Heart right ventricle (tissue), 16 donors: ENCODE data around the gene ENTPD8. TPM values are rescaled to one million over a fixed set of nuclear protein-coding genes. Genes with fewer than 3 reads are reported as not detected.

Experiments
- ATAC-seq, 8 donors: fragments of 200-7000 bp; cut with Tn5 transposase; one replicate each; pipeline ENCODE4 v1.9.1; 2020; ENCODE audit warnings: mild to moderate bottlenecking in 8 of 8, moderate library complexity in 8 of 8, moderate number of reproducible peaks in 1 of 8
- DNase-seq, 2 donors: peaks; one replicate each; pipeline ENCODE4 v3.0.0-alpha.2; 2020
- H3K27ac ChIP-seq, 10 donors: fragments of 200-600 bp; sonication (generic) in 2 of 10; one replicate each; pipeline versions ENCODE4 v1.5.0 to v1.8.0; 2020 to 2022; ENCODE audit warnings: mild to moderate bottlenecking in 3 of 10
- H3K27me3 ChIP-seq, 7 donors: fragments of 200-600 bp; one replicate each; pipeline ENCODE4 v1.8.0; 2021 to 2022; ENCODE audit warnings: mild to moderate bottlenecking in 2 of 7
- H3K36me3 ChIP-seq, 9 donors: fragments of 200-600 bp; sonication (generic) in 1 of 9; one replicate each; pipeline versions ENCODE4 v1.5.0 to v1.8.0; 2020 to 2022; ENCODE audit warnings: mild to moderate bottlenecking in 2 of 9
- H3K4me1 ChIP-seq, 9 donors: fragments of 200-600 bp; sonication (generic) in 1 of 9; one replicate each; pipeline versions ENCODE4 v1.5.0 to v1.8.0; 2020 to 2022; ENCODE audit warnings: mild to moderate bottlenecking in 4 of 9
- H3K4me3 ChIP-seq, 10 donors: fragments of 200-600 bp; sonication (generic) in 2 of 10; one replicate each; pipeline versions ENCODE4 v1.5.0 to v1.8.0; 2020 to 2022; ENCODE audit warnings: mild to moderate bottlenecking in 7 of 10, moderate library complexity in 2 of 10
- H3K9me3 ChIP-seq, 11 donors: fragments of 200-600 bp in 10 of 11; sonication (generic) in 2 of 11; one replicate each; pipeline versions ENCODE4 v1.5.0 to v1.8.0; 2013 to 2022; ENCODE audit warnings: mild to moderate bottlenecking in 2 of 11, control low read depth in 1 of 11, moderate library complexity in 1 of 11
- WGBS, 2 donors: extraction: QIAGEN DNeasy Blood & Tissue Kit; methylation state at CpG; one replicate each; pipeline ENCODE4 v1.1.7; 2013; ENCODE audit warnings: inconsistent platforms in 1 of 2; 5-methylcytosine and 5-hydroxymethylcytosine counted together
- intact Hi-C, 10 donors: fragments of 100-400 bp; cut with DNase I; formaldehyde crosslinking; loops; one replicate each; pipeline versions ENCODE4 v1.11.1 to v1.14.2; 2022
- polyA plus RNA-seq, 2 donors: library from polyadenylated mRNA; stranded (reverse); fragments of 200-250 nt; gene quantifications; one replicate each; pipeline ENCODE4 v1.2.3, GENCODE V29; 2013
- total RNA-seq, 10 donors: library from RNA; stranded (reverse); fragmentation: NEBNext Ultra II Directional in 3 of 10; extraction: Animal tissue kit (Norgen Biotek cat#: 25700) in 3 of 10; gene quantifications; one replicate each; pipeline versions ENCODE4 v1.2.1 to v1.2.4, GENCODE V29; 2021 to 2023
- TF ChIP-seq, protein P1 (sequence below), 9 donors: fragments of 200-600 bp; sonication (generic) in 2 of 9; IDR thresholded peaks; one replicate each; pipeline versions ENCODE4 v1.5.0 to v1.8.0; 2021 to 2022; ENCODE audit warnings: antibody characterized with exemption in 9 of 9, mild to moderate bottlenecking in 5 of 9, moderate library complexity in 1 of 9
- donor health status: Arrhythmogenic right ventricular cardiomyopathy.
- donor health status: ischemic (EF 13 %, LVEDD 7.1; RV severe dilation, severe dysfunction).
- donor health status: healthy with polysubstance abuse.
- donor health status: DM: no; HTN: yes; CAD: no.
- donor health status: DM: no; HTN: no; CAD: no.
- donor health status: ischemic (EF 25% LVEDD 6.9; RV normal size, moderate dysfunction).
- donor health status: ischemic (EF 25% LVEDD 5.7; RV mildly dilated, moderate dysfunction).
- donor health status: healthy.
- donor health status: DM: yes; HTN: yes; CAD: no.
- donor health status: Ischemic cardiomyopathy.
- donor health status: ischemic (EF 35%, LVEDD 5.7; RV mildly dilated, moderate dysfunction).
- donor health status: nonischemic (EF 11% LVEDD 7.7; RV severe dilation, severe dysfunction).
- donor health status: DM: yes; HTN: yes; CAD: no.
- donor health status: PGD.
- donor health status: ischemic (EF 29% LVEDD 5.4; RV normal size, mild dysfunction).
- donor health status: nonischemic (EF 23%, LVEDD 6.1; RV moderate dilation, normal function).

ENTPD8 gene
- total and polyA plus RNA-seq, 12 donors: 0.03 to 0.15 TPM; not detected in 10

DNA sequence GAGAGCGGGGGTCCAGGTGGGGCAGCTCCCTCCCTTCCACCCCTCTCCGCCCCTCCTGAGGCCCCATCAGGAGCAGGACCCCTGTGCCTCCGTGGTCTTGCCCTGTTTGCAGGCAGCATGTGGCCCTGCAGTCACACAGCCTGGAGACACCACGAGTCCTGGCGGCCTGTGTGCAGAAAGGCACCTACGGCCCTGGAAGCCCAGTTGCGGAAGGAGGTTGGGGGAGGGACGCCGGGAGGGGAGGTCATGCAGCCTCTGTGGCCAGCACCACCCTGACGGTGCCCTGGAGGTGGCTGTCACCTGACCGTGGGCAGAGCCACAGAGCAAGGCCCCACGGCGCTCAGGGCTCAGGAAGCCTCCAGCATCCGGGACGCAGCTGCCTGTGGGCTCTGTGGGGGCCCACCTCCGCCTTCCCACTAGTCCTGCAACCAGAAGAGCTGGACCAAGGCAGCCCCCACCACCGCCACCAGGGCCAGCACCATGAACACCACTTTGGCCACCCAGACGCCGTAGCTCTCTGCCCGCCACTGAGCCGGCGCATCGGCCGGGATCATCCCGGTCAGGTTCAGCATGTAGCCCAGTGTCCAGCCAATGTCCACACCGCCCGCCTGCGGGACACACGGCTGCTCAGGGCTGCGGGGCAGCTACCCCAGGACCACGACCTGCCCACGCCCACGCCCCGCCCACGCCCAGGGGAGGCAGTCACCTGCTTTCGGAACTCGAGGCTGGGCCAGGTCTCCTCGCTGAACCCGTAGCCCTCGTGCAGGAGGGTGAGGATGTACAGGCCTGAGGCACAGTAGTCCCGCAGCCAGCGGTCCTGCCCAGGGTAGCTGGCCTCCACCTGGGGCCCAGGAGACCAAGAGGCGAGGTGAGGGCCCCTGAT is 6.4 kb downstream of the ENTPD8 start:
- Histone ChIP-seq H3K27ac (no peak overlapping the region), H3K27me3 (peaks cover 0 to 9% (median 0%) of the 10 kb centered on the region in 7 donors), H3K36me3 (no peaks in the 10 kb centered on the region), H3K4me1 (peaks cover 0 to 5% (median 0%) of the 10 kb centered on the region in 9 donors), H3K4me3 (no peak overlapping the region), H3K9me3 (no peaks in the 10 kb centered on the region)
- 86 to 90% methylated on average over 41 to 43 of the region's 43 CpGs for WGBS, 2 donors
- TF ChIP-seq, protein P1, sequence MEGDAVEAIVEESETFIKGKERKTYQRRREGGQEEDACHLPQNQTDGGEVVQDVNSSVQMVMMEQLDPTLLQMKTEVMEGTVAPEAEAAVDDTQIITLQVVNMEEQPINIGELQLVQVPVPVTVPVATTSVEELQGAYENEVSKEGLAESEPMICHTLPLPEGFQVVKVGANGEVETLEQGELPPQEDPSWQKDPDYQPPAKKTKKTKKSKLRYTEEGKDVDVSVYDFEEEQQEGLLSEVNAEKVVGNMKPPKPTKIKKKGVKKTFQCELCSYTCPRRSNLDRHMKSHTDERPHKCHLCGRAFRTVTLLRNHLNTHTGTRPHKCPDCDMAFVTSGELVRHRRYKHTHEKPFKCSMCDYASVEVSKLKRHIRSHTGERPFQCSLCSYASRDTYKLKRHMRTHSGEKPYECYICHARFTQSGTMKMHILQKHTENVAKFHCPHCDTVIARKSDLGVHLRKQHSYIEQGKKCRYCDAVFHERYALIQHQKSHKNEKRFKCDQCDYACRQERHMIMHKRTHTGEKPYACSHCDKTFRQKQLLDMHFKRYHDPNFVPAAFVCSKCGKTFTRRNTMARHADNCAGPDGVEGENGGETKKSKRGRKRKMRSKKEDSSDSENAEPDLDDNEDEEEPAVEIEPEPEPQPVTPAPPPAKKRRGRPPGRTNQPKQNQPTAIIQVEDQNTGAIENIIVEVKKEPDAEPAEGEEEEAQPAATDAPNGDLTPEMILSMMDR (IDR thresholded peaks at IDR 0.05): no peak
- intact Hi-C loops: loop anchor here in 2 of 10 donors (5.0 to 10.0 kb wide), 2 partner anchors 88 to 90 kb away; no protein-coding TSS in a partner anchor
- ATAC-seq: peak in 1 of 8 donors; percentile 2
- no peak for DNase-seq

DNA sequence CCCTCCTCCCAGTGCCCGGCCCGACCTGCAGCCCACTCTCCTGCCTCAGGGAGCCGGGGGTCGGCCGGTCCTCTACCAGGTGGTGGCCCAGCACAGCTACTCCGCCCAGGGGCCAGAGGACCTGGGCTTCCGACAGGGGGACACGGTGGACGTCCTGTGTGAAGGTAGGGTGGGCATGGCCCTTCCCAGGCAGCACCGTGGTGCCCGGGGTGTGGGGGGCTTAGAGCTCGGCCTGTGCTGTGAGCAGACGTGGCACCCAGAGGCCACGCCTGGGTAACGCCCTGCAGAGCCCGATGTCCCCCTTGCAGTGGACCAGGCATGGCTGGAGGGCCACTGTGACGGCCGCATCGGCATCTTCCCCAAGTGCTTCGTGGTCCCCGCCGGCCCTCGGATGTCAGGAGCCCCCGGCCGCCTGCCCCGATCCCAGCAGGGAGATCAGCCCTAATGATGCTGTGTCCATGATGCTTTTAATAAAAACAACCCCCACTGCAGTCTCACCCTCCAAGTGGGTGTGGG is 7.2 kb downstream of the ENTPD8 start:
- peaks cover 0 to 5% (median 0%) of the 10 kb centered on the region in 9 donors for H3K4me1 ChIP-seq
- no peaks in the 10 kb centered on the region for H3K9me3 ChIP-seq
- 88 to 91% methylated on average over 26 of the region's 26 CpGs for WGBS, 2 donors
- H3K4me3 ChIP-seq: no peak overlapping the region
- DNase-seq: peak in 1 of 2 donors; percentile 8
- intact Hi-C loops: loop anchor here in 1 of 10 donors (10.0 kb wide), 1 partner anchor 91 kb away; no protein-coding TSS in a partner anchor
- TF ChIP-seq, protein P1 (IDR thresholded peaks at IDR 0.05): no peak
- H3K27me3 ChIP-seq: peaks cover 0 to 5% (median 0%) of the 10 kb centered on the region in 7 donors
- H3K27ac ChIP-seq: no peak overlapping the region
- no peaks in the 10 kb centered on the region for H3K36me3 ChIP-seq
- ATAC-seq: no peak

DNA sequence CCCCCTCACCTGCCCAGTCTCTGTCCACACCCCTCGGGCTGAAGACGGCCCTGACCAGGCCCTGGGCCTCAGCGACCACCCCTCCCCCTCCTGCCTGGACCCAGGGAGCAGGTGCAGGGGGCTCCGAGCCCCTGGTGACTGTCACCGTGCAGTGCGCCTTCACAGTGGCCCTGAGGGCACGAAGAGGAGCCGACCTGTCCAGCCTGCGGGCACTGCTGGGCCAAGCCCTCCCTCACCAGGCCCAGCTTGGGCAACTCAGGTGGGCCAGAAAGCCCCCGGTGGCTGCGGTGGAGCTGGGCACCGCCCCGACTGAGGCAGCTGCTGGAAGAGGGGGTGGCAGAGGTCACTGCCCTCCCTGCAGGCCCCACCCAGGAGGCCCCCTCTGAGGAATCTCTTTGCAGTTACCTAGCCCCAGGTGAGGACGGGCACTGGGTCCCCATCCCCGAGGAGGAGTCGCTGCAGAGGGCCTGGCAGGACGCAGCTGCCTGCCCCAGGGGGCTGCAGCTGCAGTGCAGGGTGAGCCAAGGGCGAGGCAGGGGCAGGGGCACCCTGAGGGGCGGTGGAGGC is 7.7 kb downstream of the ENTPD8 start:
- Histone ChIP-seq H3K4me1 (peaks cover 0 to 5% (median 0%) of the 10 kb centered on the region in 9 donors), H3K27ac (no peak overlapping the region), H3K27me3 (no peaks in the 10 kb centered on the region), H3K36me3 (no peaks in the 10 kb centered on the region), H3K9me3 (no peaks in the 10 kb centered on the region), H3K4me3 (no peak overlapping the region)
- WGBS, 2 donors: 86% methylated on average over 19 of the region's 19 CpGs
- intact Hi-C loops: loop anchor here in 1 of 10 donors (10.0 kb wide), 1 partner anchor 91 kb away; no protein-coding TSS in a partner anchor
- DNase-seq (peak in 1 of 2 donors; percentile 12), ATAC-seq (no peak)
- TF ChIP-seq, protein P1 (IDR thresholded peaks at IDR 0.05): no peak

DNA sequence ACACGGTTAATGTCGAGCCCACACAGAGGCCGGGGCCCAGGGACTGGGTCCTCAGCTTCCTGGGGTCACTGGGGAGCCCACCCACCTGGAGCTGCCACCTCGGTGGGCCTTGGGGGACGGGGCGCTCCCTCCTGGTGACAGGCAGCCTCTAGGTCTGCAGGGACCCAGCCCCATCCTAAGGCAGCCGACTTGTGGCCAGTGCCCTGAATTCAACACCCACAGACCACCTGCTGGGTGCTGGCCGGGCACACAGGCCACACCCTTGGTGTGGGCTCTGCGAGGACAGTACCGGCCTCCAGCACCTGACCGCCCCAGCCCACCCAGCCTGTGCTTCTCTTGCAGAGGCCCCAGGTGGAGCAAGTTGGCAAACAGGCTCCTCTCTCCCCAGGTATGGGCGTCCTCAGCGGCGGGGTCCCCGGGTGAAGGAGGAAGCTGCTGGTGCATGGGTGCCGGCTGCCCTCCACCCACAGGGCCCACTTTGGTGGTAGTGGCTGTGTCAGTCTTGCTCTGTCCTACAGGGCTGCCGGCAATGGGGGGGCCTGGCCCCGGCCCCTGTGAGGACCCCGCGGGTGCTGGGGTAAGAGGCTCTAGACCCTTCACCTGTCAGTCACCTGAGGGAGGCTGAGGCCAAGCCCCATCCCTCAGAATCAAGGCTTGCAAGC is 8.3 kb downstream of the ENTPD8 start:
- Histone ChIP-seq H3K4me3 (no peak overlapping the region), H3K36me3 (no peaks in the 10 kb centered on the region), H3K4me1 (peaks cover 0 to 5% (median 0%) of the 10 kb centered on the region in 9 donors), H3K27ac (no peak overlapping the region), H3K9me3 (no peaks in the 10 kb centered on the region), H3K27me3 (no peaks in the 10 kb centered on the region)
- TF ChIP-seq, protein P1 (IDR thresholded peaks at IDR 0.05): no peak
- 91 to 93% methylated on average over 20 of the region's 20 CpGs for WGBS, 2 donors
- intact Hi-C loops: loop anchor here in 1 of 10 donors (10.0 kb wide), 1 partner anchor 92 kb away; no protein-coding TSS in a partner anchor
- DNase-seq (peak in 1 of 2 donors; percentile 14), ATAC-seq (no peak)
